Neural crest cell (in vitro differentiated cells): Measurements from ENCODE around the gene SMG7. TPM values are rescaled to one million over a fixed set of nuclear protein-coding genes. Genes with fewer than 3 reads are reported as not detected.

Source experiments
- DNase-seq: peaks from one replicate; pipeline ENCODE4 v3.0.0; 2021; ENCODE audit warnings: low read depth, mixed read lengths, low spot score
- H3K27ac Mint-ChIP-seq: one replicate; pipeline ENCODE4 v1.8.0; 2021; ENCODE audit warnings: mild to moderate bottlenecking, mixed read lengths; ENCODE audit not compliant: unreplicated experiment
- H3K27me3 Mint-ChIP-seq: 2 replicates; pipeline ENCODE4 v1.8.0; 2021; ENCODE audit warnings: low read depth, mild to moderate bottlenecking, mixed read lengths
- H3K36me3 Mint-ChIP-seq: 2 replicates; pipeline ENCODE4 v1.8.0; 2021; ENCODE audit warnings: low read depth, mild to moderate bottlenecking, mixed read lengths
- H3K4me1 Mint-ChIP-seq: 2 replicates; pipeline ENCODE4 v1.8.0; 2021; ENCODE audit warnings: mixed read lengths
- H3K4me3 Mint-ChIP-seq: one replicate; pipeline ENCODE4 v1.8.0; 2021; ENCODE audit warnings: mild to moderate bottlenecking, mixed read lengths
- H3K9me3 Mint-ChIP-seq: 2 replicates; pipeline ENCODE4 v1.8.0; 2021; ENCODE audit warnings: mixed read lengths
- total RNA-seq: library from RNA; stranded (reverse); gene quantifications from 2 replicates; pipeline ENCODE4 v1.2.1, GENCODE V29; 2021
- TF ChIP-seq, protein P1 (sequence below): fragments of 200-600 bp; sonication (generic); conservative IDR thresholded peaks from 2 replicates; pipeline ENCODE4 v1.5.0; 2021; ENCODE audit warnings: antibody characterized with exemption, mild to moderate bottlenecking

Gene SMG7
- total RNA-seq, 1 donor from 2014 or later, result 72.4 TPM

DNA sequence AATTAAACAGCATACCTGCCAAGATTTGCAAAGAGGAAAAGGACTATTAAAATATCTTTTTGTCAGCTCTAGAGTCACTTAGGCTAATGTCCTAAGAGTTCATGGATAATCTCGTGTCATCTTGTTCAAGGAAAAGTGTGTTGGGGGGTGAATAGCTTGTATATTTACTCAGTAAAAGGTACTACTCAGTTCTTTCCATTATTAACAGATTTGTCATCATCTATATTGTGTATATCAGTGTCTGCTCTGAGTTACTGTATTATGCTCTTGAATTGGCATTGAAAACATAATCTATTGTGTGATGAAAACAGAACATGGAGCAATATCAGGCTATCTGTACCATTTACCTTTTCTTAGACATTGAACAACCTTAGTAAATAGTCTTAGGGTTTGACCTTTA, 41.9 kb downstream of the SMG7 start:
- peaks cover 6% of the 10 kb centered on the region for H3K4me1 Mint-ChIP-seq
- no peaks in the 10 kb centered on the region for H3K36me3 Mint-ChIP-seq
- no peaks in the 10 kb centered on the region for H3K27me3 Mint-ChIP-seq
- DNase-seq, result no peak
- TF ChIP-seq, protein P1, sequence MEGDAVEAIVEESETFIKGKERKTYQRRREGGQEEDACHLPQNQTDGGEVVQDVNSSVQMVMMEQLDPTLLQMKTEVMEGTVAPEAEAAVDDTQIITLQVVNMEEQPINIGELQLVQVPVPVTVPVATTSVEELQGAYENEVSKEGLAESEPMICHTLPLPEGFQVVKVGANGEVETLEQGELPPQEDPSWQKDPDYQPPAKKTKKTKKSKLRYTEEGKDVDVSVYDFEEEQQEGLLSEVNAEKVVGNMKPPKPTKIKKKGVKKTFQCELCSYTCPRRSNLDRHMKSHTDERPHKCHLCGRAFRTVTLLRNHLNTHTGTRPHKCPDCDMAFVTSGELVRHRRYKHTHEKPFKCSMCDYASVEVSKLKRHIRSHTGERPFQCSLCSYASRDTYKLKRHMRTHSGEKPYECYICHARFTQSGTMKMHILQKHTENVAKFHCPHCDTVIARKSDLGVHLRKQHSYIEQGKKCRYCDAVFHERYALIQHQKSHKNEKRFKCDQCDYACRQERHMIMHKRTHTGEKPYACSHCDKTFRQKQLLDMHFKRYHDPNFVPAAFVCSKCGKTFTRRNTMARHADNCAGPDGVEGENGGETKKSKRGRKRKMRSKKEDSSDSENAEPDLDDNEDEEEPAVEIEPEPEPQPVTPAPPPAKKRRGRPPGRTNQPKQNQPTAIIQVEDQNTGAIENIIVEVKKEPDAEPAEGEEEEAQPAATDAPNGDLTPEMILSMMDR, result no peak
- no peak overlapping the region for H3K4me3 Mint-ChIP-seq
- H3K27ac Mint-ChIP-seq, result no peak overlapping the region
- no peaks in the 10 kb centered on the region for H3K9me3 Mint-ChIP-seq

DNA sequence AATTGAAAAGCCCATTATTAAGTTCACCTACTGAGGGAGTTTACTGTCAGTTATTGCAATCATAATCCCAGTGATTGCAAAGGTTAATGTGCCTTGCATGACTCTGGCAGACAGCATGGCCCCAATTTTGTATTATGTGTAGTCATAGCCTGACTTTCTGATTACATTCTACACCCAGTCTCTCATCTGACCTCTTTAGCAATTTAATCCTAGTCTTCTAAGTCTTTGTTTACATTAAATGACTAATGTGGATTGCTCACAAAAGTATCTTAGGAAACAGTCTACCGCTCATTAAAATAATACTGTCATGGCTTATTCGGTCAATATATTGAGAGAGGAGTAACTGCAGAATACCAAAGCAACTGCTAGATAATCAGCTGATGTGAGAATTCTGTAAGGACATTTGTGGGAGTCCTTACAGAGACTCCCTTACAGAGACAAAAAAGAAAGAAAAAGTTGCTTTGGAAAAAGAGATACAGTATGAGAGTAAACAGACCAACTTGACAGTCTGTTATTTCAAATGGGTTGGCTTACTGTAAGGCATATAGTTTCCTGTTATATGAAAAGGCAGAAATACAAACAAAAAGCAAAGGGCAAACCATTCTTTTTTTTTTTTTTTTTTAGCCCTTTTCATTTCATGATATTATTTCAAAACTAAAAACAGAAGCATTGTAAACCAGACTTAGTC, 42.8 kb downstream of the SMG7 start:
- Mint-ChIP-seq H3K9me3 (no peaks in the 10 kb centered on the region), H3K4me1 (peaks cover 6% of the 10 kb centered on the region), H3K27me3 (no peaks in the 10 kb centered on the region), H3K36me3 (no peaks in the 10 kb centered on the region), H3K27ac (no peak overlapping the region), H3K4me3 (no peak overlapping the region)
- DNase-seq, result no peak
- TF ChIP-seq, protein P1, result no peak

DNA sequence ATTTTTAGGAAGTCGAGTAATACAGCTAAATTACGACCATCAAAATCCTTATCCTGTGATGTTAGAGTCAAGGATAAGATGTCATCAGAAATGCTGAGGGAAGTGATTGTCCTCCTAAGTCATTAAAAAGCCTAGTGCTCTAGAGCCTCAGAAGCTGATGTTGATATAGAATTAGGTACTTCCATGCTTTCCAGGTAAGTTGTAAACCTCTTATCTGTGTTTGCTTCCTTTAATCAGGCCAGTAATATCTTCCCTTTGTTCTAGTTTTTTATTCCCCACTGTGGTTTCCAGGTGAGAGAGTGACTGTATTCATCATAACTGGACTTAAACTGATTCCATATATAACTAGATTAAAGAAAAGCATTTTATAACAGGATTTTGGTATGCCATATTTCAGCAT, 44.4 kb downstream of the SMG7 start:
- Mint-ChIP-seq H3K27ac (no peak overlapping the region), H3K36me3 (peaks cover 4% of the 10 kb centered on the region), H3K4me3 (no peak overlapping the region), H3K9me3 (no peaks in the 10 kb centered on the region), H3K4me1 (no peaks in the 10 kb centered on the region), H3K27me3 (no peaks in the 10 kb centered on the region)
- TF ChIP-seq, protein P1, result no peak
- DNase-seq, result no peak

DNA sequence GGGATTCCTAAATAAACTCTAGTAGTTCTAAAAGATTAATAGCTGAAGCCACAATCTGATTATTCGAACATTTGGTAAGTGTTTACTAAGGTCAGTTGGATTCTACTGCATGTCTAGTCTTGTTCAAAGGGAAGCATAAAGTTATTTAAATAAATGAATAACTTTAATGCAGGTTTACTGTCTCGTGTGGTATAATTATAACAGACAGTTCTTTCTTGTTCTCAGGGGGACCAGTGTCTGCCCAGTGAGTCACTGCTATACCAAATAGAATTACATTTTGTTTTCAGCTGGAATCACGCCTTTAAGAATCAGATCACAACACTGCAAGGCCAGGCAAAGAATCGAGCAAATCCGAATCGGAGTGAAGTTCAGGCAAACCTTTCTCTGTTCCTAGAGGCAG, 45.1 kb downstream of the SMG7 start:
- H3K36me3 Mint-ChIP-seq, result peaks cover 6% of the 10 kb centered on the region
- no peak overlapping the region for H3K4me3 Mint-ChIP-seq
- TF ChIP-seq, protein P1, result no peak
- no peaks in the 10 kb centered on the region for H3K27me3 Mint-ChIP-seq
- DNase-seq, result no peak
- H3K27ac Mint-ChIP-seq, result no peak overlapping the region
- H3K9me3 Mint-ChIP-seq, result no peaks in the 10 kb centered on the region
- H3K4me1 Mint-ChIP-seq, result no peaks in the 10 kb centered on the region

DNA sequence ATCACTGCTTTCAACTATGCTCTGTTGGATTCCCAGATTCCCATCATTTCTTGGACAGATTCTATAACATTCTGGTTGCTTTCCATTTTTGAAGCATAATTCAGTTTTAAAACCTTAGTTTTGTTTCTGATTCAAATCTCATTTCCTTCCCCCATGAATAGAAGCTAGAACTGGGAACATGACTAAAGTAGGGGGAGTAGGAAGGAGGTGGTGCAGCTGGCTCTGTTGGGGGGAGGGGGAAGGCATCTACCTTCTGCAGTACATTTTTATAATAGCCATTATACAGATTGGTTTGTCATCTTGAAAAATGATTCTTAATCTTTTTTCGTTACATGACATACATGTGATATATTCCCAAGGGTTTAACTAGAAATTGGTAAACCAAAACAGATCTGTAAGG, 48.1 kb downstream of the SMG7 start:
- Mint-ChIP-seq H3K27ac (no peak overlapping the region), H3K9me3 (no peaks in the 10 kb centered on the region), H3K36me3 (peaks cover 9% of the 10 kb centered on the region), H3K4me3 (no peak overlapping the region), H3K27me3 (no peaks in the 10 kb centered on the region), H3K4me1 (no peaks in the 10 kb centered on the region)
- DNase-seq, result no peak
- TF ChIP-seq, protein P1, result no peak
